Fibroblast of lung (primary cell): ENCODE measurements around the gene PLK3. TPM values are rescaled to one million over a fixed set of nuclear protein-coding genes. Genes with fewer than 3 reads are reported as not detected.
"Not testable (repeated sequence)": the region's sequence is repeated elsewhere in the genome, so short reads cannot be mapped to it uniquely, and the experiment has no call there.

ENCODE experiments used
- DNase-seq, 2 donors: peaks; one replicate each; pipeline versions ENCODE4 v3.0.0 to v3.0.0-alpha.2; 2010; ENCODE audit warnings: low read depth in 2 of 2
- H2AFZ ChIP-seq: 2 replicates; pipeline ENCODE4 v1.5.1; 2012; ENCODE audit warnings: low read length, control low read depth, inconsistent platforms
- H3K27ac ChIP-seq: 2 replicates; pipeline ENCODE4 v1.5.1; 2011; ENCODE audit warnings: low read length, control low read depth; ENCODE audit not compliant: insufficient read depth
- H3K27me3 ChIP-seq: 2 replicates; pipeline ENCODE4 v1.5.1; 2011; ENCODE audit warnings: mild to moderate bottlenecking, low read length; ENCODE audit not compliant: control insufficient read depth, insufficient read depth
- H3K36me3 ChIP-seq: 2 replicates; pipeline ENCODE4 v1.5.1; 2011; ENCODE audit warnings: low read length; ENCODE audit not compliant: control insufficient read depth, insufficient read depth
- H3K4me1 ChIP-seq: 2 replicates; pipeline ENCODE4 v1.5.1; 2011; ENCODE audit warnings: low read length; ENCODE audit not compliant: control insufficient read depth, insufficient read depth; ENCODE audit errors: extremely low read depth
- H3K4me2 ChIP-seq: 2 replicates; pipeline ENCODE4 v1.5.1; 2011; ENCODE audit warnings: low read length, control low read depth; ENCODE audit not compliant: insufficient read depth; ENCODE audit errors: extremely low read depth
- H3K4me3 ChIP-seq, 4 experiments: fragments of 200-600 bp in 1 of 4; sonication (generic) in 1 of 4; replicated peaks in 1 of 4; 2 replicates each; pipeline ENCODE4 v1.5.1; 2011 to 2016; ENCODE audit warnings: low read length in 4 of 4, low read depth in 3 of 4, mild to moderate bottlenecking in 3 of 4, control low read depth in 2 of 4, inconsistent platforms in 1 of 4, mixed read lengths in 1 of 4; ENCODE audit not compliant: insufficient read depth in 1 of 4; ENCODE audit errors: control extremely low read depth in 1 of 4
- H3K79me2 ChIP-seq: 2 replicates; pipeline ENCODE4 v1.5.1; 2012; ENCODE audit warnings: mild to moderate bottlenecking, low read length, inconsistent platforms; ENCODE audit not compliant: control insufficient read depth, insufficient read depth
- H3K9ac ChIP-seq: 2 replicates; pipeline ENCODE4 v1.5.1; 2011; ENCODE audit warnings: mild to moderate bottlenecking, low read length, control low read depth; ENCODE audit not compliant: insufficient read depth
- H3K9me3 ChIP-seq: 2 replicates; pipeline ENCODE4 v1.5.1; 2012; ENCODE audit warnings: low read depth, low read length; ENCODE audit not compliant: control insufficient read depth, insufficient read depth
- H4K20me1 ChIP-seq: 2 replicates; pipeline ENCODE4 v1.5.1; 2011; ENCODE audit warnings: low read length; ENCODE audit not compliant: control insufficient read depth, insufficient read depth; ENCODE audit errors: extremely low read depth
- CTCF ChIP-seq, 2 donors: IDR thresholded peaks in 1 of 2; conservative IDR thresholded peaks in 1 of 2; 1 replicate in 1 of 2; 2 replicates in 1 of 2; pipeline ENCODE4 v1.5.1; 2011 to 2012; ENCODE audit warnings: low read length in 2 of 2, control low read depth in 1 of 2, inconsistent platforms in 1 of 2, low read depth in 1 of 2, mild to moderate bottlenecking in 1 of 2
- EZH2 ChIP-seq: IDR thresholded peaks from 2 replicates; pipeline ENCODE4 v1.5.1; 2012; ENCODE audit warnings: low read length, control low read depth, mild to moderate bottlenecking; ENCODE audit errors: missing control alignments
- polyA plus RNA-seq, 2 donors: library from polyadenylated mRNA; depleted of rRNA in 1 of 2; stranded (reverse) in 1 of 2; unstranded in 1 of 2; fragments of >200 nt; gene quantifications; 2 replicates each; pipeline ENCODE4 v1.2.1, GENCODE V29; 2011 to 2012; ENCODE audit warnings: missing spikeins in 1 of 2
- total RNA-seq: library from RNA; depleted of rRNA; stranded (reverse); fragments of >200 nt; gene quantifications from 2 replicates; pipeline ENCODE4 v1.2.1, GENCODE V29; 2014

PLK3 gene
- total and polyA plus RNA-seq, 2 donors (not counting 1 experiment from before 2014, with no cell fraction given): 12.2 to 30.6 TPM

- peaks cover 2% of the 10 kb centered on the region for H3K4me1 ChIP-seq
- TF ChIP-seq EZH2 (no peak), CTCF (conservative IDR thresholded peaks at IDR 0.05 in 1 of 2, IDR thresholded peaks at IDR 0.05 in 1 of 2; ENCODE audit: low read depth in 1 of 2, low read length in 2 of 2) (no peak)
- no peak overlapping the region for H3K27ac ChIP-seq
- H3K79me2 ChIP-seq: no peaks in the 10 kb centered on the region
- no peak overlapping the region for H2AFZ ChIP-seq
- no peaks in the 10 kb centered on the region for H4K20me1 ChIP-seq
- H3K36me3 ChIP-seq: no peaks in the 10 kb centered on the region
- no peak overlapping the region for H3K4me2 ChIP-seq
- no peak overlapping the region for H3K4me3 ChIP-seq
- H3K9me3 ChIP-seq: no peaks in the 10 kb centered on the region
- DNase-seq: no peak
- H3K9ac ChIP-seq: no peak overlapping the region
- H3K27me3 ChIP-seq: no peaks in the 10 kb centered on the region
Measured at GRCh38 chr1:44822981-44823451, 22.8 kb downstream of the PLK3 start.

- not testable (repeated sequence) for H3K4me2 ChIP-seq, H3K27me3 ChIP-seq, DNase-seq, H2AFZ ChIP-seq, H3K27ac ChIP-seq, H3K4me1 ChIP-seq, H3K4me3 ChIP-seq, H3K9ac ChIP-seq, H4K20me1 ChIP-seq, H3K9me3 ChIP-seq, H3K36me3 ChIP-seq, H3K79me2 ChIP-seq
Measured at GRCh38 chr1:44824392-44824791, 24.2 kb downstream of the PLK3 start.

- H3K4me1 ChIP-seq: no peaks in the 10 kb centered on the region
- H3K4me2 ChIP-seq: no peak overlapping the region
- TF ChIP-seq CTCF (conservative IDR thresholded peaks at IDR 0.05 in 1 of 2, IDR thresholded peaks at IDR 0.05 in 1 of 2; ENCODE audit: low read depth in 1 of 2, low read length in 2 of 2) (no peak), EZH2 (no peak)
- no peak overlapping the region for H3K9ac ChIP-seq
- H3K27ac ChIP-seq: no peak overlapping the region
- no peaks in the 10 kb centered on the region for H3K9me3 ChIP-seq
- H3K36me3 ChIP-seq: no peaks in the 10 kb centered on the region
- H4K20me1 ChIP-seq: no peaks in the 10 kb centered on the region
- no peak for DNase-seq
- no peaks in the 10 kb centered on the region for H3K27me3 ChIP-seq
- no peak overlapping the region for H2AFZ ChIP-seq
- no peaks in the 10 kb centered on the region for H3K79me2 ChIP-seq
- no peak overlapping the region for H3K4me3 ChIP-seq
Measured at GRCh38 chr1:44826375-44827196, 26.4 kb downstream of the PLK3 start.
